A673 (cell line): Measurements from ENCODE around the gene ADO. TPM values are rescaled to one million over a fixed set of nuclear protein-coding genes. Genes with fewer than 3 reads are reported as not detected.

Source experiments
- BruUV-seq: library from RNA; stranded (reverse); fragments of 400-500 nt; replicated peaks from 2 replicates; lab custom pipeline; 2021; lab: Mats Ljungman, UMichigan
- CTCF ChIA-PET: fragments of 300-600 bp; sonication (Branson Sonifier 250); formaldehyde crosslinking; loops from one replicate; lab custom pipeline; 2022; ENCODE audit warnings: antibody characterized with exemption; lab: Charles Lee
- POLR2A ChIA-PET: fragments of 300-600 bp; sonication (Branson Sonifier 250); formaldehyde crosslinking; loops from one replicate; lab custom pipeline; 2022; ENCODE audit warnings: antibody characterized with exemption; ENCODE audit not compliant: low non-redundant PET; lab: Charles Lee
- DNase-seq: peaks from one replicate; pipeline ENCODE4 v3.0.0-alpha.2; 2015; ENCODE audit warnings: low spot score
- H3K27ac ChIP-seq: fragments of 200-600 bp; sonication (generic); 2 replicates; pipeline ENCODE4 v1.5.1; 2016; ENCODE audit warnings: mixed run types, low read depth, mild to moderate bottlenecking, mixed read lengths, antibody characterized with exemption, low read length; ENCODE audit not compliant: poor library complexity, severe bottlenecking
- H3K27me3 ChIP-seq: fragments of 200-600 bp; sonication (generic); replicated peaks from 2 replicates; pipeline ENCODE4 v1.6.1; 2017; ENCODE audit warnings: mixed run types, low read depth, mild to moderate bottlenecking, mixed read lengths, antibody characterized with exemption, low read length; ENCODE audit not compliant: insufficient read depth, poor library complexity
- H3K36me3 ChIP-seq: fragments of 200-600 bp; sonication (generic); 2 replicates; pipeline ENCODE4 v1.6.1; 2016; ENCODE audit warnings: mixed run types, mild to moderate bottlenecking, mixed read lengths, antibody characterized with exemption, low read length; ENCODE audit not compliant: insufficient read depth, poor library complexity, severe bottlenecking
- H3K4me1 ChIP-seq: fragments of 200-600 bp; sonication (generic); 2 replicates; pipeline ENCODE4 v1.6.1; 2017; ENCODE audit warnings: mixed run types, mild to moderate bottlenecking, mixed read lengths, antibody characterized with exemption, low read length; ENCODE audit not compliant: insufficient read depth, poor library complexity, severe bottlenecking
- H3K4me3 ChIP-seq: fragments of 200-600 bp; sonication (generic); 2 replicates; pipeline ENCODE4 v1.5.1; 2016; ENCODE audit warnings: low read depth, mixed run types, mild to moderate bottlenecking, mixed read lengths, low read length; ENCODE audit not compliant: poor library complexity, severe bottlenecking
- H3K9me3 ChIP-seq: fragments of 200-600 bp; sonication (generic); 2 replicates; pipeline ENCODE4 v1.6.1; 2016; ENCODE audit warnings: mixed run types, low read depth, mild to moderate bottlenecking, mixed read lengths, antibody characterized with exemption, low read length; ENCODE audit not compliant: poor library complexity, severe bottlenecking
- EZH2 ChIP-seq: fragments of 200-600 bp; sonication (generic); IDR thresholded peaks from 2 replicates; pipeline ENCODE4 v1.6.1; 2017; ENCODE audit warnings: borderline replicate concordance, low read depth, mild to moderate bottlenecking, mixed read lengths, antibody characterized with exemption, low read length; ENCODE audit not compliant: poor library complexity, severe bottlenecking
- intact Hi-C: fragments of 100-400 bp; cut with micrococcal nuclease; formaldehyde crosslinking; loops from one replicate; pipeline ENCODE4 v1.10.0; 2022; ENCODE audit not compliant: unreplicated experiment
- total RNA-seq: library from RNA; stranded (reverse); gene quantifications from 2 replicates; pipeline ENCODE4 v1.2.3, GENCODE V29; 2021
- TF ChIP-seq, protein P1 (sequence below): fragments of 300-800, 200-600 bp; sonication (generic); conservative IDR thresholded peaks from 2 replicates; pipeline ENCODE4 v1.5.1; 2017; ENCODE audit warnings: low read depth, mild to moderate bottlenecking, antibody characterized with exemption, low read length, moderate library complexity, mixed read lengths

Gene ADO
- total RNA-seq, 1 experiment from 2014 or later = 38.4 TPM

DNA sequence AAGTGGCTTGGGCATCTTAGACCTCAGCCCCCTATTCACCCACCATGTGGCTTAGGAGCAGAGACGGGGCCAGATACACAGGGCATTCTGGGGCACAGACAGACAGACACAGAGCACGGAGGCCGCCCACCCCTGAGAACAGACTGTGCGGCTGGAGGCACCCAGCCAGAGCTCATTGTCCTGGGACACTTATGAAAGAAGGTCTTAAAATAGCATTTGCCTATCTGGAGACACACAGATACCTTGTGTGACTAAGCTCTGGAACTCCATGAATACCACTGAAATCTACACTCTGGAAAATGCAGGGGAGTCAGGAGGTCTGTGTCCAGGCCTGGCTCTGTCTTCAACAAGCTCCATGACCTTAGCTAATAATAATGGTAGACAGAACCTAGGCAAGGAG, 41.4 kb upstream of the ADO start:
- intact Hi-C loops = no loop called here
- Histone ChIP-seq H3K9me3 (no peaks in the 10 kb centered on the region), H3K4me1 (no peaks in the 10 kb centered on the region), H3K27me3 (no peaks in the 10 kb centered on the region), H3K27ac (no peak overlapping the region), H3K4me3 (no peak overlapping the region), H3K36me3 (no peaks in the 10 kb centered on the region)
- no peak for DNase-seq
- TF ChIP-seq, protein P1, sequence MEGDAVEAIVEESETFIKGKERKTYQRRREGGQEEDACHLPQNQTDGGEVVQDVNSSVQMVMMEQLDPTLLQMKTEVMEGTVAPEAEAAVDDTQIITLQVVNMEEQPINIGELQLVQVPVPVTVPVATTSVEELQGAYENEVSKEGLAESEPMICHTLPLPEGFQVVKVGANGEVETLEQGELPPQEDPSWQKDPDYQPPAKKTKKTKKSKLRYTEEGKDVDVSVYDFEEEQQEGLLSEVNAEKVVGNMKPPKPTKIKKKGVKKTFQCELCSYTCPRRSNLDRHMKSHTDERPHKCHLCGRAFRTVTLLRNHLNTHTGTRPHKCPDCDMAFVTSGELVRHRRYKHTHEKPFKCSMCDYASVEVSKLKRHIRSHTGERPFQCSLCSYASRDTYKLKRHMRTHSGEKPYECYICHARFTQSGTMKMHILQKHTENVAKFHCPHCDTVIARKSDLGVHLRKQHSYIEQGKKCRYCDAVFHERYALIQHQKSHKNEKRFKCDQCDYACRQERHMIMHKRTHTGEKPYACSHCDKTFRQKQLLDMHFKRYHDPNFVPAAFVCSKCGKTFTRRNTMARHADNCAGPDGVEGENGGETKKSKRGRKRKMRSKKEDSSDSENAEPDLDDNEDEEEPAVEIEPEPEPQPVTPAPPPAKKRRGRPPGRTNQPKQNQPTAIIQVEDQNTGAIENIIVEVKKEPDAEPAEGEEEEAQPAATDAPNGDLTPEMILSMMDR = no peak
- no peak for TF ChIP-seq EZH2
- ChIA-PET POLR2A (interaction anchor here (0.6 kb wide), 1 partner anchor 446 kb away, joined by 3 read pairs; no protein-coding TSS in a partner anchor), CTCF (no interaction called here)
- BruUV-seq = no TSS peak

GRCh38 chr10:62764011-62764410, 40.5 kb upstream of the ADO start:
- Histone ChIP-seq H3K9me3 (no peaks in the 10 kb centered on the region), H3K4me3 (no peak overlapping the region), H3K27ac (no peak overlapping the region), H3K27me3 (no peaks in the 10 kb centered on the region), H3K36me3 (no peaks in the 10 kb centered on the region), H3K4me1 (no peaks in the 10 kb centered on the region)
- POLR2A ChIA-PET = no interaction called here
- intact Hi-C loops = no loop called here
- no peak for TF ChIP-seq EZH2
- TF ChIP-seq, protein P1 = no peak
- DNase-seq = no peak
- CTCF ChIA-PET = no interaction called here
- no TSS peak for BruUV-seq

GRCh38 chr10:62765726-62766125, 38.8 kb upstream of the ADO start:
- no peaks in the 10 kb centered on the region for H3K9me3 ChIP-seq
- peaks cover 8% of the 10 kb centered on the region for H3K4me1 ChIP-seq
- DNase-seq = no peak
- ChIA-PET CTCF (no interaction called here), POLR2A (no interaction called here)
- no peaks in the 10 kb centered on the region for H3K36me3 ChIP-seq
- intact Hi-C loops = no loop called here
- H3K27ac ChIP-seq = no peak overlapping the region
- no TSS peak for BruUV-seq
- no peak overlapping the region for H3K4me3 ChIP-seq
- no peak for TF ChIP-seq EZH2
- TF ChIP-seq, protein P1 = no peak
- no peaks in the 10 kb centered on the region for H3K27me3 ChIP-seq
